Mucosa of rectum (tissue), 2 donors: ENCODE results near the gene MAD2L1BP.

Experiments used
- H3K27ac ChIP-seq, 2 donors: one replicate each; pipeline ENCODE4 v1.7.0; 2013; ENCODE audit warnings: inconsistent platforms in 2 of 2, low read depth in 2 of 2, low read length in 2 of 2
- H3K27me3 ChIP-seq, 2 donors: one replicate each; pipeline ENCODE4 v1.7.0; 2013; ENCODE audit warnings: low read length in 2 of 2; ENCODE audit not compliant: control insufficient read depth in 2 of 2, insufficient read depth in 2 of 2
- H3K36me3 ChIP-seq, 2 donors: one replicate each; pipeline ENCODE4 v1.7.0; 2013; ENCODE audit warnings: low read length in 2 of 2; ENCODE audit not compliant: control insufficient read depth in 2 of 2, insufficient read depth in 2 of 2
- H3K4me1 ChIP-seq, 2 donors: one replicate each; pipeline ENCODE4 v1.7.0; 2013; ENCODE audit warnings: low read length in 2 of 2, mild to moderate bottlenecking in 1 of 2; ENCODE audit not compliant: control insufficient read depth in 2 of 2, insufficient read depth in 2 of 2
- H3K4me3 ChIP-seq, 2 donors: one replicate each; pipeline ENCODE4 v1.7.0; 2013; ENCODE audit warnings: low read length in 2 of 2
- H3K9ac ChIP-seq, 2 donors: one replicate each; pipeline ENCODE4 v1.7.0; 2013; ENCODE audit warnings: low read length in 2 of 2, low read depth in 1 of 2, mild to moderate bottlenecking in 1 of 2
- H3K9me3 ChIP-seq, 2 donors: one replicate each; pipeline ENCODE4 v1.7.0; 2013; ENCODE audit warnings: low read length in 2 of 2; ENCODE audit not compliant: control insufficient read depth in 2 of 2
- donor health status: healthy.
- donor health status: Normal muscosa, but diverticular disease.

Gene MAD2L1BP

GRCh38 chr6:43610431-43610830 is 25.2 kb upstream of the MAD2L1BP start:
- Histone ChIP-seq H3K27ac (no peak overlapping the region), H3K36me3 (peaks cover 16 to 23% of the 10 kb centered on the region in 2 donors)

GRCh38 chr6:43613721-43614395 is 21.8 kb upstream of the MAD2L1BP start:
- Histone ChIP-seq H3K9ac (no peak overlapping the region), H3K27me3 (no peaks in the 10 kb centered on the region), H3K4me3 (no peak overlapping the region), H3K4me1 (no peaks in the 10 kb centered on the region), H3K36me3 (peaks cover 16 to 23% of the 10 kb centered on the region in 2 donors), H3K9me3 (no peaks in the 10 kb centered on the region), H3K27ac (no peak overlapping the region)

More at GRCh38 chr6:43610431-43610830, 25.2 kb upstream of the MAD2L1BP start:
- H3K27me3 ChIP-seq = no peaks in the 10 kb centered on the region
- H3K9ac ChIP-seq = no peak overlapping the region
- H3K4me3 ChIP-seq = no peak overlapping the region
- H3K9me3 ChIP-seq = no peaks in the 10 kb centered on the region
- H3K4me1 ChIP-seq = no peaks in the 10 kb centered on the region

- H3K4me3 ChIP-seq = no peak overlapping the region
- no peak overlapping the region for H3K9ac ChIP-seq
- no peaks in the 10 kb centered on the region for H3K9me3 ChIP-seq
- H3K27me3 ChIP-seq = no peaks in the 10 kb centered on the region
- H3K27ac ChIP-seq = no peak overlapping the region
- peaks cover 16 to 27% of the 10 kb centered on the region in 2 donors for H3K36me3 ChIP-seq
- no peaks in the 10 kb centered on the region for H3K4me1 ChIP-seq
Measured at GRCh38 chr6:43614396-43614730, 21.3 kb upstream of the MAD2L1BP start.

- Histone ChIP-seq H3K27me3 (no peaks in the 10 kb centered on the region), H3K4me1 (no peaks in the 10 kb centered on the region), H3K4me3 (no peak overlapping the region), H3K27ac (no peak overlapping the region), H3K36me3 (peaks cover 31 to 42% of the 10 kb centered on the region in 2 donors), H3K9ac (no peak overlapping the region), H3K9me3 (no peaks in the 10 kb centered on the region)
Measured at GRCh38 chr6:43616725-43617472, 18.7 kb upstream of the MAD2L1BP start.

GRCh38 chr6:43621078-43621835 is 14.4 kb upstream of the MAD2L1BP start:
- Histone ChIP-seq H3K9ac (no peak overlapping the region), H3K27me3 (no peaks in the 10 kb centered on the region), H3K9me3 (no peaks in the 10 kb centered on the region), H3K36me3 (peaks cover 58 to 66% of the 10 kb centered on the region in 2 donors), H3K27ac (no peak overlapping the region), H3K4me3 (no peak overlapping the region), H3K4me1 (no peaks in the 10 kb centered on the region)

- H3K9me3 ChIP-seq = no peaks in the 10 kb centered on the region
- peaks cover 59 to 69% of the 10 kb centered on the region in 2 donors for H3K36me3 ChIP-seq
Measured at GRCh38 chr6:43621836-43622180, 13.8 kb upstream of the MAD2L1BP start.

GRCh38 chr6:43622541-43622940 is 13.1 kb upstream of the MAD2L1BP start:
- Histone ChIP-seq H3K4me1 (peaks cover 7 to 8% of the 10 kb centered on the region in 2 donors), H3K27ac (no peak overlapping the region), H3K36me3 (peaks cover 59 to 72% of the 10 kb centered on the region in 2 donors), H3K27me3 (no peaks in the 10 kb centered on the region), H3K9ac (no peak overlapping the region), H3K4me3 (no peak overlapping the region), H3K9me3 (no peaks in the 10 kb centered on the region)

More at GRCh38 chr6:43621836-43622180, 13.8 kb upstream of the MAD2L1BP start:
- Histone ChIP-seq H3K27me3 (no peaks in the 10 kb centered on the region), H3K4me1 (peaks cover under 1% of the 10 kb centered on the region in 2 donors), H3K4me3 (no peak overlapping the region), H3K9ac (no peak overlapping the region), H3K27ac (no peak overlapping the region)

- Histone ChIP-seq H3K4me1 (peaks cover 9% of the 10 kb centered on the region in 2 donors), H3K9ac (no peak overlapping the region), H3K9me3 (no peaks in the 10 kb centered on the region), H3K27ac (no peak overlapping the region), H3K4me3 (no peak overlapping the region), H3K27me3 (no peaks in the 10 kb centered on the region), H3K36me3 (peaks cover 59 to 70% of the 10 kb centered on the region in 2 donors)
Measured at GRCh38 chr6:43623880-43624785, 11.5 kb upstream of the MAD2L1BP start.

- Histone ChIP-seq H3K4me3 (no peak overlapping the region), H3K4me1 (peaks cover 9 to 10% of the 10 kb centered on the region in 2 donors), H3K9me3 (no peaks in the 10 kb centered on the region), H3K27ac (no peak overlapping the region), H3K27me3 (no peaks in the 10 kb centered on the region), H3K36me3 (peaks cover 58 to 63% of the 10 kb centered on the region in 2 donors), H3K9ac (no peak overlapping the region)
Measured at GRCh38 chr6:43624786-43625288, 10.8 kb upstream of the MAD2L1BP start.
